VCaP (cell line): ENCODE measurements around the gene KLK4.

Source experiments
- H3K27ac ChIP-seq: fragments of 450-650 bp; 2 replicates; pipeline ENCODE4 v1.5.1; 2017
- CTCF ChIP-seq: fragments of 450-650 bp; conservative IDR thresholded peaks from 2 replicates; pipeline ENCODE4 v1.5.1; 2017; ENCODE audit warnings: mild to moderate bottlenecking, moderate library complexity

The KLK4 gene

GRCh38 chr19:50876456-50876855, 34.7 kb downstream of the KLK4 start:
- H3K27ac ChIP-seq, result peak overlapping the region; percentile 100
- TF ChIP-seq CTCF, result no peak

- peak overlapping the region; percentile 100 for H3K27ac ChIP-seq
- TF ChIP-seq CTCF, result no peak
Measured at GRCh38 chr19:50875795-50876422, 35.3 kb downstream of the KLK4 start.

- TF ChIP-seq CTCF, result no peak
- peak overlapping the region; percentile 100 for H3K27ac ChIP-seq
Measured at GRCh38 chr19:50874211-50874610, 37.0 kb downstream of the KLK4 start.

GRCh38 chr19:50873056-50873455, 38.1 kb downstream of the KLK4 start, which contains the start of gene KLK2:
Gene KLK2, plus strand, starts transcription at chr19:50873439. Its CDS starts 35 bp downstream, at chr19:50873474.
- no peak for TF ChIP-seq CTCF
- H3K27ac ChIP-seq, result peak within 1 kb of the TSS; percentile 100

GRCh38 chr19:50870417-50871089, 40.6 kb downstream of the KLK4 start:
- H3K27ac ChIP-seq, result peak overlapping the region; percentile 100
- no peak for TF ChIP-seq CTCF

- peak overlapping the region; percentile 100 for H3K27ac ChIP-seq
- no peak for TF ChIP-seq CTCF
Measured at GRCh38 chr19:50869479-50869878, 41.7 kb downstream of the KLK4 start.

- H3K27ac ChIP-seq, result peak overlapping the region; percentile 100
- TF ChIP-seq CTCF, result no peak
Measured at GRCh38 chr19:50861496-50862286, 49.5 kb downstream of the KLK4 start.
